ENCODE results near the gene PIPOX.
A peak's percentile ranks its signal among the peaks of the same experiment; 100 is the strongest.
"Not testable (repeated sequence)": the region's sequence is repeated elsewhere in the genome, so short reads cannot be mapped to it uniquely, and the experiment has no call there.

Gene PIPOX

DNA sequence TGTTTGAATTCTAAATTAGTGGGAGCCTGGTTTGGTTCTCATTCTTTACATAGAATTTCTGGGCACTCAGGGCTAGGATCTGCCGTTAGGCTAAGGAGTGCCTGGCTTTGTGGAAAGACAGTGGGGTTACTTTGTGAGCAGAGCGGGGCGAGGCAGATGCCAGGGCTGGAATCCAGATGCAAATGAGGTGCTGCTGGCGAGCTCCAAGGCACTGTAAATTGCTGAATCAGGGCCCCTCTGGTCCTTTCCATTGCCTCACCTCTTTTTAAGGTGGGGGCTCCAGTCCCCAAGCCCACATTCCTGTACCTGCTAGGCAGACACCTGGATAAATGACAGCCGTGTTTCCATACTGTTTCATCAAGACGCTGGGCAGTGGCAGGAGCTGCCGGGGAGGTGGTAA is 33.8 kb downstream of the PIPOX start:
- DNase-seq: no peak

DNA sequence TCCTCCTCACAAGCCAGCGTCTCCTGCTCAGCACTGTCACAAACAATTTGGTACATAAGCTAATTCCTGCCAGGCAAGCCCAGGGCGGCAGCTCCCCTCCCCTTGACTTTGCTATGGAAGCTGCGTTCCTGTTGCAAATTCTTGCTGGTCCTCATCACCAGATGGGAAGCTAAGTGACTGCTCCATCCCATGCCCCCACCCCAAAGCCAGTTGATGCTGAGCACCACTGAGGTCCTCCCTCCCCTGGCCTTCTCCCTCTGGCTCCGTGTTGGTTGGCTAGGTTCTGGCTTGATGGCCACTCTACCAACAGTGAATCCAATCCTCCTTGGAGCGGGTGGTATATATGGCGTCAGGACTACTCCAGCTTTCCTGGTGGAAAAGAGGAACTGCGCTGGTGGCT is 34.4 kb downstream of the PIPOX start:
- no peak for DNase-seq

GRCh38 chr17:29078183-29079045 is 35.5 kb downstream of the PIPOX start:
- DNase-seq: no peak

- no peak for DNase-seq
Observed at GRCh38 chr17:29079433-29079832, 36.5 kb downstream of the PIPOX start.

- DNase-seq: no peak
Observed at GRCh38 chr17:29079887-29080286, 36.9 kb downstream of the PIPOX start.

DNA sequence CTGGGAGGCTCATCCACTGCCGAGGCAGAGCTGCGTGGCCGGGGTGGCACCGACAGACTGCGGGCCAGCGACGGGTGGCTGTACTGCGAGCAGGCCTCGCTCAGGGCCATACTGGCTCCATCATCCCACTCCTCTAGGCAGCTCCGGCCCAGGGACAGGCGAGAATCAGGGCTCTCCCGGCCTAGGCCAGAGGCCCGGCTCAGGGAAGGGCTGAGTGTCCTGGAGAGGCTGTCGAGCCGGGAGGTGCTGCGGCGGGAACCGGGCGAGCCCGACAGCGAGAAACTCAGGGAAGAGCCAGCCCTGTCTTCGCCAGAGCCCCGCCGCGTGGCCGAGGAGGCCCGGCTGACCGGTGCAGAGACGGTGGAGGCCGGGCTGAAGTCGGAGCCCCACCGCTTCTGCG is 37.4 kb downstream of the PIPOX start:
- DNase-seq: no peak

DNA sequence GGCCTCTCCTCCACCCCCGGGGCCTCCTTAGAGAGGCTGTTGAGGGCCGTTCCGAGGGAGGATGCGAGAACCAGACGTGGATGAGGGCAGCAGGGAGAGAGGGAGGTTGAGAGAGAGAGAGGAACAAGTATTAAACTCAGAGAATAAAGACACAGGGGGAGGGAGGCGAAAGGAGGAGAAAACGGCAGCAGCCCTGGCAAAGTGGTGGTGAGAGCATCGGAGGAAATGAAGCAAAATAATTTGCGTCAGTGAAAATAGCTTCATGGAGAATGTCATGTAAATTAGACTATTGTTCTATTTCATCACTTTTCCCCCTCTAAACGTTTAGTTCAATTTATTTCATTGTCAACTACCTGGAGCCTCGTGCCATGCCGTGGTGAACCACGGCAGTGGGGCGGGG is 38.0 kb downstream of the PIPOX start:
- DNase-seq: no peak

- peak; percentile 47 to 53 for DNase-seq
Observed at GRCh38 chr17:29084541-29085146, 41.7 kb downstream of the PIPOX start.

DNA sequence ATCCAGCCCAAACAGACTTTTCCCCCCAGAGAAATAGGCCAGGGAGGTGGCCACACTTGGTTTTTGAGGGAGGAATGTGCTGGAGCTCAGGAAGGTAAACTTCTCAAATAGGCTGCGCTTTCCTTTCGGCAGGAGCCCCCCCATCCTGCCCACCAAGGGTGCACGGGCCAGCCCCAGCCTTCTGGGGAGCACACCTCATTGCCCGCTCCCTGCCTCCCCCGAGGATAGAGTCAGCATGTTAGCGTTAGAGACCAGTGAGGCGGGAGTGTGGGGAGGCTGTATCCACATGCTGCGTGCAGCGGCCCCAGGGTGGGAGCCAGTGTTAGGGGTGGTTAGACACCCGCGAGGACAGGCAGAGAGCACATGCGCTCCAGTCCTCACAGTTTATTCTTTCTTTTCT is 42.3 kb downstream of the PIPOX start:
- DNase-seq: no peak

- DNase-seq: no peak
Observed at GRCh38 chr17:29086628-29087332, 43.8 kb downstream of the PIPOX start.

DNA sequence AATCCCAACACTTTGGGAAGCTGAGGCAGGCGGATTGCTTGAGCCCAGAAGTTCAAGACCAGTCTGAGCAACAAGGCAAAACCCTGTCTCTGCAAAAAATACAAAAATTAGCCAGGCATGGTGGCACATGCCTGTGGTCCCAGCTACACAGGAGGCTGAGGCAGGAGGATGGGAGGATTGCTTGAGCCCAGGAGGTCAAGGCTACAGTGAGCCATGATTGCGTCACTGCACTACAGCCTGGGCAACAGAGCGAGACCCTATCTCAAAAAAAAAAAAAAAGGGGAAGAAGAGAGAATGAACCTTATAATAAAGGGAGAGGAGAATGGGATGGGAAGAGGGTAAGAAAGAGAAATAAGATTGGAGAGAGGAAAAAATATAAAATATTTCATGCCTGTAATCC is 45.8 kb downstream of the PIPOX start:
- not testable (repeated sequence) for DNase-seq

- DNase-seq: no peak
Observed at GRCh38 chr17:29089601-29090044, 46.7 kb downstream of the PIPOX start.

GRCh38 chr17:29090108-29090507 is 47.2 kb downstream of the PIPOX start:
- DNase-seq: no peak

DNA sequence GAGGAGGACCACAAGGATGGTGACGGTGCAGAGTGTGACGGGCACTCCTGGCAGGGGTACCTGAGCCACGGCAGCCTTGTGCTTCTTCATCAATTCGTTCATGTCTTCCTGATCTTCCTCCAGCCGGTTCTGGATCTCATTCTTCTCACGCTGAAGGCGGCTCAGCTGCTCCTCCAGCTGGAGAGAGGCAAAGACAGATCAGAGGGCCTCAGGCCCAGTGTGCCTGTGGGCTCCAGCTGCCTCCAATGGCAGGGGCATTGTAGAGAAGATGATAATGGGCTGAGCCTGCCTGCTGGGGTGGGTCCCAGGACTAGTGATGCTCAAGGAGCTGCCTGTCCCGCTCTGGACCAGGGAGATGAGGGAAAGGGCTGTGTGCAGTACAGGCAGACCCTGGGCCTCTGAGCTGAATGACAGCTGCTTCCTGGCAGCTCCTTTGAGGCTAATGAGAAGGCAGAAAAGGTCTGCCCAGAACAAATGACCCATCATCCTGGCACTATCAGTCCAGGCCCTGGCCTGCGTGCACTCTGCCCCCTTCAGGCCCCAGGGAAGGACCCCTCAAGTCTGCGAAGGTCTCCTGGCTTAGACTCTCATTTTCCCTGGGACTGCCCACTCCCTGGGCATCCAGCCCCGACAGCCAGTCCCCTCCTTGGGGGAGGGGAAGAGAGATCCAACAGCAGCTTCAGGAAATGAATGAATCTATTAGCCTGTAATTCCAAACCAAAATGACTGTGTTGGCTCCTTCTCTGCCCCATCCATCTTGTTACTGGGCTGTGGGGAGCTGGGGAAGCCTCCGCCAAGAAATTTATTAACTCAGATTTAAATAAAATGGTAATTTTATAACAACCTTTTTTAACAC is 48.0 kb downstream of the PIPOX start:
- no peak for DNase-seq

GRCh38 chr17:29091606-29092289 is 48.8 kb downstream of the PIPOX start:
- DNase-seq: no peak

GRCh38 chr17:29093090-29093871 is 50.3 kb downstream of the PIPOX start:
- DNase-seq: no peak

GRCh38 chr17:29094101-29094708 is 51.3 kb downstream of the PIPOX start:
- DNase-seq: no peak

DNA sequence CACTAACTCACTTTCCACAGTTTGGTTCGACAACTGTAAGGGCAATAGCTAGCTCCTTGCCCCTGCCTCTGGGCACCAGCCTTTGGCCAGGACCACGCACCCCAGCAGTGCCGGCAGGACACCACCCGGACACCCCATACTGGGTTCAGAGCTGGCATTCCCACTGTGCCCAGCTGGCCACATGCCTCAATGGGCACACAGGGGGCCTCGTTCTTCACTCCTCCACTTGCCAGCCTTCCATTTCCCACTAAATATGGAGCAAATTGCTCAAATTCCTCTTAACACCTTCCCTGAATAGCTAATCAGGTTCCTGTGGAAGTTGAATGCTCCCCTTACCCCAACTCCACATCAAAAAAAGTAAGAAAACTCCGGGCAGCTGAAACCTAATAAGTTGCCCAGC is 52.5 kb downstream of the PIPOX start:
- no peak for DNase-seq

DNA sequence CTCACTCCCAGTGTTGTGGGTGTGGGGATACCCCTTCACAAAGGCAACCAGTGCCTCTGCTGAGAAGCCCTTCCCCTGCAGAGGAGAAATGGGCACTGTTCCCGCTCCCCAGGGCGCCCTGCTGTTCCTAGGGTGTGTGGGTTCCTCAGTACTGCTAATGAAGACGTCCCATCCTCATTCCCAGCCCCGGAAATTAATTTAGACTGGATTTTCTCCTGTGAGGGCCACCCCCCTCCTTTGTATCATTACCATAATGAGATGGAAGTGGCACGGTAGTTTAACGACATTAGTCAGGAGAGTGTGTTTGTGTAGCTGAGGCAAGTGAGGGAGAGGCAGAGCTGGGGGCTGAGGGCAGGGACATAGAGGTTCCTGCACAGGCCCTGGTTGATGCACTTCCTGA is 53.2 kb downstream of the PIPOX start:
- DNase-seq: no peak

- no peak for DNase-seq
Observed at GRCh38 chr17:29099527-29099926, 56.6 kb downstream of the PIPOX start.

GRCh38 chr17:29100296-29100695 is 57.4 kb downstream of the PIPOX start:
- no peak for DNase-seq

All from NCI-H187 (cell line).